Measurements from ENCODE around the gene RSF1.

RSF1 gene

GRCh38 chr11:77789061-77789730 lies 31.3 kb downstream of the RSF1 start:
- Mint-ChIP-seq H3K27me3 (no peaks in the 10 kb centered on the region), H3K4me3 (no peak overlapping the region), H3K36me3 (ENCODE audit: low read depth) (peaks cover 51% of the 10 kb centered on the region), H3K9me3 (peaks cover 19% of the 10 kb centered on the region), H3K4me1 (ENCODE audit: low read depth) (peaks cover 6% of the 10 kb centered on the region), H3K27ac (no peak overlapping the region)
- intact Hi-C loops (cut with micrococcal nuclease) = no loop called here

- no peaks in the 10 kb centered on the region for H3K27me3 Mint-ChIP-seq
Observed at GRCh38 chr11:77784572-77784971, 36.0 kb downstream of the RSF1 start.

GRCh38 chr11:77783025-77783424 lies 37.5 kb downstream of the RSF1 start:
- Mint-ChIP-seq H3K9me3 (no peaks in the 10 kb centered on the region), H3K27me3 (no peaks in the 10 kb centered on the region), H3K27ac (no peak overlapping the region), H3K4me3 (no peak overlapping the region), H3K4me1 (ENCODE audit: low read depth) (peaks cover 32% of the 10 kb centered on the region), H3K36me3 (ENCODE audit: low read depth) (peaks cover 6% of the 10 kb centered on the region)
- intact Hi-C loops (cut with micrococcal nuclease) = no loop called here

More at GRCh38 chr11:77784572-77784971, 36.0 kb downstream of the RSF1 start:
- H3K4me3 Mint-ChIP-seq = no peak overlapping the region
- H3K4me1 Mint-ChIP-seq (ENCODE audit: low read depth) = peaks cover 30% of the 10 kb centered on the region
- H3K36me3 Mint-ChIP-seq (ENCODE audit: low read depth) = peaks cover 11% of the 10 kb centered on the region
- intact Hi-C loops (cut with micrococcal nuclease) = no loop called here
- H3K27ac Mint-ChIP-seq = no peak overlapping the region
- no peaks in the 10 kb centered on the region for H3K9me3 Mint-ChIP-seq

- Mint-ChIP-seq H3K27me3 (no peaks in the 10 kb centered on the region), H3K9me3 (no peaks in the 10 kb centered on the region), H3K36me3 (ENCODE audit: low read depth) (peaks cover 4% of the 10 kb centered on the region), H3K4me3 (no peak overlapping the region), H3K27ac (no peak overlapping the region), H3K4me1 (ENCODE audit: low read depth) (peaks cover 32% of the 10 kb centered on the region)
- intact Hi-C loops (cut with micrococcal nuclease) = no loop called here
Observed at GRCh38 chr11:77779935-77780334, 40.6 kb downstream of the RSF1 start.

- Mint-ChIP-seq H3K36me3 (ENCODE audit: low read depth) (peaks cover 6% of the 10 kb centered on the region), H3K27ac (no peak overlapping the region), H3K9me3 (no peaks in the 10 kb centered on the region), H3K27me3 (no peaks in the 10 kb centered on the region), H3K4me3 (no peak overlapping the region), H3K4me1 (ENCODE audit: low read depth) (peaks cover 34% of the 10 kb centered on the region)
- intact Hi-C loops (cut with micrococcal nuclease) = no loop called here
Observed at GRCh38 chr11:77778549-77778948, 42.0 kb downstream of the RSF1 start.

GRCh38 chr11:77778118-77778517 lies 42.4 kb downstream of the RSF1 start:
- H3K27me3 Mint-ChIP-seq = no peaks in the 10 kb centered on the region
- H3K27ac Mint-ChIP-seq = no peak overlapping the region
- H3K9me3 Mint-ChIP-seq = no peaks in the 10 kb centered on the region
- intact Hi-C loops (cut with micrococcal nuclease) = no loop called here
- H3K36me3 Mint-ChIP-seq (ENCODE audit: low read depth) = peaks cover 6% of the 10 kb centered on the region
- peaks cover 32% of the 10 kb centered on the region for H3K4me1 Mint-ChIP-seq (ENCODE audit: low read depth)
- H3K4me3 Mint-ChIP-seq = no peak overlapping the region

- Mint-ChIP-seq H3K4me3 (no peak overlapping the region), H3K27ac (no peak overlapping the region), H3K4me1 (ENCODE audit: low read depth) (peaks cover 21% of the 10 kb centered on the region), H3K9me3 (no peaks in the 10 kb centered on the region), H3K27me3 (no peaks in the 10 kb centered on the region), H3K36me3 (ENCODE audit: low read depth) (peaks cover 6% of the 10 kb centered on the region)
- intact Hi-C loops (cut with micrococcal nuclease) = no loop called here
Observed at GRCh38 chr11:77776455-77776854, 44.1 kb downstream of the RSF1 start.

- Mint-ChIP-seq H3K27me3 (no peaks in the 10 kb centered on the region), H3K36me3 (ENCODE audit: low read depth) (peaks cover 6% of the 10 kb centered on the region), H3K27ac (no peak overlapping the region), H3K9me3 (no peaks in the 10 kb centered on the region), H3K4me1 (ENCODE audit: low read depth) (peaks cover 22% of the 10 kb centered on the region), H3K4me3 (no peak overlapping the region)
- intact Hi-C loops (cut with micrococcal nuclease) = no loop called here
Observed at GRCh38 chr11:77775936-77776335, 44.6 kb downstream of the RSF1 start.

GRCh38 chr11:77771135-77771534 lies 49.4 kb downstream of the RSF1 start:
- peaks cover 29% of the 10 kb centered on the region for H3K4me1 Mint-ChIP-seq (ENCODE audit: low read depth)
- no peak overlapping the region for H3K4me3 Mint-ChIP-seq
- peaks cover 6% of the 10 kb centered on the region for H3K36me3 Mint-ChIP-seq (ENCODE audit: low read depth)
- intact Hi-C loops (cut with micrococcal nuclease) = no loop called here
- H3K27me3 Mint-ChIP-seq = no peaks in the 10 kb centered on the region
- no peaks in the 10 kb centered on the region for H3K9me3 Mint-ChIP-seq
- H3K27ac Mint-ChIP-seq = no peak overlapping the region

GRCh38 chr11:77770629-77771028 lies 49.9 kb downstream of the RSF1 start:
- intact Hi-C loops (cut with micrococcal nuclease) = no loop called here
- Mint-ChIP-seq H3K27me3 (no peaks in the 10 kb centered on the region), H3K4me3 (no peak overlapping the region), H3K27ac (no peak overlapping the region), H3K4me1 (ENCODE audit: low read depth) (peaks cover 32% of the 10 kb centered on the region), H3K36me3 (ENCODE audit: low read depth) (peaks cover 6% of the 10 kb centered on the region), H3K9me3 (no peaks in the 10 kb centered on the region)

- H3K4me3 Mint-ChIP-seq = no peak overlapping the region
- H3K4me1 Mint-ChIP-seq (ENCODE audit: low read depth) = peaks cover 21% of the 10 kb centered on the region
- no peak overlapping the region for H3K27ac Mint-ChIP-seq
- H3K36me3 Mint-ChIP-seq (ENCODE audit: low read depth) = peaks cover 55% of the 10 kb centered on the region
- H3K9me3 Mint-ChIP-seq = no peaks in the 10 kb centered on the region
- intact Hi-C loops (cut with micrococcal nuclease) = no loop called here
- H3K27me3 Mint-ChIP-seq = no peaks in the 10 kb centered on the region
Observed at GRCh38 chr11:77762426-77762825, 58.1 kb downstream of the RSF1 start.

GRCh38 chr11:77761491-77761890 lies 59.0 kb downstream of the RSF1 start:
- intact Hi-C loops (cut with micrococcal nuclease) = no loop called here
- no peaks in the 10 kb centered on the region for H3K9me3 Mint-ChIP-seq
- H3K36me3 Mint-ChIP-seq (ENCODE audit: low read depth) = peaks cover 63% of the 10 kb centered on the region
- no peak overlapping the region for H3K27ac Mint-ChIP-seq
- no peaks in the 10 kb centered on the region for H3K27me3 Mint-ChIP-seq
- H3K4me1 Mint-ChIP-seq (ENCODE audit: low read depth) = peaks cover 13% of the 10 kb centered on the region
- H3K4me3 Mint-ChIP-seq = no peak overlapping the region

GRCh38 chr11:77758331-77758730 lies 62.2 kb downstream of the RSF1 start:
- Mint-ChIP-seq H3K4me3 (no peak overlapping the region), H3K36me3 (ENCODE audit: low read depth) (peaks cover 80% of the 10 kb centered on the region), H3K27me3 (no peaks in the 10 kb centered on the region), H3K27ac (no peak overlapping the region), H3K9me3 (no peaks in the 10 kb centered on the region), H3K4me1 (ENCODE audit: low read depth) (no peaks in the 10 kb centered on the region)
- intact Hi-C loops (cut with micrococcal nuclease) = no loop called here

- Mint-ChIP-seq H3K27me3 (no peaks in the 10 kb centered on the region), H3K27ac (no peak overlapping the region), H3K4me1 (ENCODE audit: low read depth) (peaks cover 12% of the 10 kb centered on the region), H3K4me3 (no peak overlapping the region), H3K36me3 (ENCODE audit: low read depth) (peaks cover 60% of the 10 kb centered on the region), H3K9me3 (no peaks in the 10 kb centered on the region)
- intact Hi-C loops (cut with micrococcal nuclease) = no loop called here
Observed at GRCh38 chr11:77753230-77753629, 67.3 kb downstream of the RSF1 start.

- Mint-ChIP-seq H3K4me3 (no peak overlapping the region), H3K27me3 (no peaks in the 10 kb centered on the region), H3K36me3 (ENCODE audit: low read depth) (peaks cover 53% of the 10 kb centered on the region), H3K9me3 (no peaks in the 10 kb centered on the region), H3K4me1 (ENCODE audit: low read depth) (peaks cover 12% of the 10 kb centered on the region), H3K27ac (no peak overlapping the region)
- intact Hi-C loops (cut with micrococcal nuclease) = no loop called here
Observed at GRCh38 chr11:77752516-77752915, 68.0 kb downstream of the RSF1 start.

Measured in dendritic cell treated with granulocyte-macrophage colony-stimulating factor and Interleukin-4, amounts not matched to agents 40 ng/mL and 50 ng/mL, for 4 days (primary cell).